Fibroblast of peridontal ligament (primary cell): Measurements from ENCODE around the gene OSBPL10.

Experiments
- DNase-seq: peaks from one replicate; pipeline ENCODE4 v3.0.0-alpha.2; 2010; ENCODE audit errors: extremely low read depth

The OSBPL10 gene

DNA sequence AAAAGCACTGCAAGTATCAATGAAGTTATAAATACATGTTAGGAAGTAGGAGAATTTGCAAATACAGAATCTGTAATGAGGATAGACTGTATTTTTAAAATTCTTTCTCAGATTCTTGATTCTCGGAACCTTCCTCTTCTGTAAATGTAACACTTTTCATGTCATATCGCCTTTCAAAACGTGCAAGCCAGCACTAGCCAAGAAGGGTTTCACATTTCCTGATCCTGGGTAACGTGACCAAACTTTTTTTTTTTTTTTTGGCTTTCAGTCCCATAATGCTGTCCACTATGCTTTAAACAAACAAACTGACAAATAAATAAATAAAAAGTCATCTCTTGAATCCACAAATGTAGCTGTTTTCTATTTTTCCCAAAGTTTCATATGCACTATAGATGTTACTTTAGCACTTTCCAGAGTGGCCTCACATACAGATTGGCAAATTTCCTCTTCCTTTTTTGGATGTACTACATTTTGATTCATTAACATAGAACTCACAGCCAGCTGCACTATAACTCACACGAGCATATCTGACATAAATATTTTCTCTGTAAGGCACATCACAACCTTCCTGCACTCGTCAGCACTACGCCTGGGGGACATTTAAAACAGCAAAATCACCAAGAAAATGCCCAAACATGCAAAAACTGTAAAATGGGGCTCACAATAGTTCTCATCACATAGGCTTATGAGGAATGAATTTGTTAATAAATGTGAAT is 208.1 kb downstream of the OSBPL10 start:
- no peak for DNase-seq

GRCh38 chr3:31772272-31772671 is 208.8 kb downstream of the OSBPL10 start:
- no peak for DNase-seq

DNA sequence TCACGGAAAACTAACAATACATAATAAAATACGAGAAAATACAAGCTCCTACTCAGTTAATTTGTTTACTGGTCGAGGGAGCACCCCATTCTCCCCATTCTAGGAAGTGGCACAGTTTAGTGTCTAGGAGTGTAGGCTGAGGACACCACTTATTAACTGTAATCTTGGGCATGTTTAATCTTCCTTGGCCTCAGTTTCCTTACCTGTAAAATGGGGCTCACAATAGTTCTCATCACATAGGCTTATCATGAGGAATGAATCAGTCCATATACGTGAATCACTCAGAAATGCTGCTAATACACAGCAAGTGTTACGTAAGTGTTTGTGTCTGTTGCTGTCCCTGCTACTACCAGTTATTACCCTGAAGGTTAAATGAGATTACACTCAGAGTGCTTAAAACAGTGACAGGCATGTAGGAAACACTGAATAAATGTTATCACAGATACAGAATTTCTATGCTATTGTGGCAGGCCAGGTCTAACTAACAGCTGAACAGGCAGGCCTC is 210.2 kb downstream of the OSBPL10 start:
- peak; percentile 28 for DNase-seq

GRCh38 chr3:31768479-31769125 is 212.5 kb downstream of the OSBPL10 start:
- peak; percentile 77 for DNase-seq

DNA sequence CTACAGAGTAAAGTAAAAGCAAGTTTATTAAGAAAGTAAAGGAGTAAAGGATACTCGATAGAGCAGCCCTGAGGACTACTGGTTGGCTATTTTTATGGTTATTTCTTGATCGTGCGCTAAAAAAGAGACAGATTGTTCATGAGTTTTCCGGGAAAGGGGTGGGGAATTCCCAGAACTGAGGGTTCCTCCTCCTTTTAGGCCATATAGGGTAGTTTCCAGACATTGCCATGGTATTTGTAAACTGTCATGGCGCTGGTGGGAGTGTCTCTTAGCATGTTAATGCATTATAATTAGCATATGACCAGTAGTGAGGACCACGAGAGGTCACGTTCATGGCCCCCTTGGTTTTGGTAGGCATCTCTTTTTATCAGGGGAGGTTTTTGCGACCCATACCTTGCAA is 213.1 kb downstream of the OSBPL10 start:
- no peak for DNase-seq

GRCh38 chr3:31766669-31767068 is 214.4 kb downstream of the OSBPL10 start:
- no peak for DNase-seq

DNA sequence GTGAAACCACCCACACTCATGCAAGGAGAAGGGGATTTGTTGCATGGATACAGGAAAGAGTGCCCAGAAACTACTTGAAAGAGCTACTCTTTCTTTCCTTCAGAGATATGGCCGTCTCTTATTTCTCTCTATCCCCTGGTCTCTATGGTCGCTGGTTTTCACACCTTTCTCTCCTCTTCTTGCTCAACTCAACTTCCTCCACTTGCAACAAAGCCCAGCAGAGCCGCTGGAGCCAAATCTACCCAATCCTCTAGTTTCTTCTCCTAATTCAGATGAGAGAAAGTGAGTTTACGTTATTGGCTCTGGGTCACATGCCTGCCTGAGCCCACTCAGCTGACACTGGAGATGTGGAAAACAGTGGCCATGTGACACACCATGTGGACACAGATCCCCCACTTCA is 215.2 kb downstream of the OSBPL10 start:
- DNase-seq = no peak

DNA sequence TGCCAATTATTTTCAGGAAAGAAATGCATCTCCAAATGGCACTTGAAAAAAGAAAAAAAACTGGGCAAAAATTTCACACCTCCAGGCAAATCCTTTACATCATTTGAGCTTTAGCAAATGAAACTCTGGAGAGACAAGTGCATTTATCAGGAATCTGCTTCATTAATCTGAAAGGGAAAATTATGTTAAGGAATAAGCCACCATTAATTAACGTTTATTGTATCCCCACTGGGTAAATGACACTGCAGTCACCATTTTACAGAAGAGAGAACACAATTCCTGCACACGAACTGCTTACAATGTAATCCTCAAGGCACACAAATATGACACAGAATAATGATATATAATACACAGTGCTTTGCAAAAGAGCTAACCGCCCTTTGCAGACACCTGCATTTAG is 217.3 kb downstream of the OSBPL10 start:
- no peak for DNase-seq

DNA sequence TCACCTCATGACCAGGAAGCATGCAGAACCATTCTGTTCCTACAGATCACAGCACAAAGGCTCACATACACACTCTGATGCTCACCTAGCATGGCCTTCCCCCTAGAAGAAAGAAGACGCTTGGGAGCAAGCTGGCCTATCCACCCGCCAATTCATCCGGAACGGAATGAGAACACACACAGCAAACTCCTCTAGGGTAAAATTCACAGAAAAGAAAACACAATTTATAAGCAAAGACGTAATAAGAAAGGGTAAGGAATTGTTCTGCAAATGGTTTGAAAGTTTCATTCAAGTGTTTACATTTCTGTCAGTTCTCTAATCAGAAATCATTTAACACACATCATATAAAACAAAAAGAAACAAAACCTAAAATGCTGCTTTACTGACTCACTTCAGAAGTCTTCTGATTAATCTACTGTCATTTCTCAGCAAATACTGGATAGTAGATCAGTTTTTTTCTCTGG is 218.1 kb downstream of the OSBPL10 start:
- DNase-seq = peak; percentile 58

GRCh38 chr3:31762097-31762764 is 218.8 kb downstream of the OSBPL10 start:
- DNase-seq = no peak

- DNase-seq = peak; percentile 81
These were observed 220.4 kb downstream of the OSBPL10 start for GRCh38 chr3:31760654-31761053.

- no peak for DNase-seq
These were observed 222.6 kb downstream of the OSBPL10 start for GRCh38 chr3:31758322-31758965.

GRCh38 chr3:31755926-31756658 is 225.0 kb downstream of the OSBPL10 start:
- DNase-seq = no peak

DNA sequence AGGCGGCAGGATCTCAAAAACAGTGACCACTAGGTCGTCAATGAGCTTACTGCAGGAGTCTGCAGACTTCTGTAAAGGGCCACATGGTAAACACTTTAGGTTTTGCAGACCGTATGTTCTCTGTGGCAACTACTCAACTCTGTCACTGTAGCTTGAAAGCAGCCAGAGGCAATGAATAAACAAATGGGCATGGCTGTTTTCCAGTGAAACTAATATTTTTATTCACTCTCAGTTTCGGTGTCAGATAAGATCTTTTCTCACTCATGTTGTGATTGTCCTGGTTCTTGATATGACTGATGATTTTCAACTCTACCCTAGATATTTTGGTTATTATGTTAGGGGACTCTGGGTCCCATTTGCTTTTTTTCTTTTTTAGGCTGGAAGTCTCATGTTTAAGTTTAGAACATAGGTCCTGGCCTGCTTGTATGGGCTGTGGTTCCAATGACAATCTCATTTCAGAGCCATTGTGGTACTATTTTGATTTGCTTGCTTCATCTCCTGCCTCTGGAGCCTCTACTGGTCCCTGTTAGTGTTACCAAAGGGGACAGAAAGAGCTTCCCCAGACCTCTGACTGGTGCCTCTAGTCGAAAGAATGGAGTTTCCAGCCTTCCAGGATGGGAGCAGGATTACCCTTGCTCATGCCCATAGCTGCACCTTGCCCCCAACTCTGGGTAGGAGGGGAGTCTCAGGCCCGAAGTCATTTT is 226.3 kb downstream of the OSBPL10 start:
- DNase-seq = no peak

DNA sequence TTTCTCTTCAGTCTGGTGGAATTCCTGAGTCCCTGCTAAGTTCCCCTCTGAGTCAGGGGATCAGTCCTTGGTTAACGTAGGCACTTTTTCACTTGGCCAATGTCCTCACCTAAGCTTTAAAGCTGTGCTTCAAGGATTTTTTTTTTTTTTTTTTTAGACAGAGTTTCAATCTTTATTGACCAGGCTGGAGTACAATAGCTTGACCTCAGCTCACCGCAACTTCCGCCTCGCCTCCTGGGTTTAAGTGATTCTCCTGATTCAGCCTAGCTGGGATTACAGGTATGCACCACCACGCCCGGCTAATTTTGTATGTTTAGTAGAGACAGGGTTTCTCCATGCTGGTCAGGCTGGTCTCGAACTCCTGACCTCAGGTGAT is 228.0 kb downstream of the OSBPL10 start:
- DNase-seq = no peak

GRCh38 chr3:31752305-31753049 is 228.6 kb downstream of the OSBPL10 start:
- DNase-seq = no peak

- DNase-seq = no peak
These were observed 230.7 kb downstream of the OSBPL10 start for GRCh38 chr3:31750341-31750740.

GRCh38 chr3:31748933-31749295 is 232.1 kb downstream of the OSBPL10 start:
- no peak for DNase-seq

DNA sequence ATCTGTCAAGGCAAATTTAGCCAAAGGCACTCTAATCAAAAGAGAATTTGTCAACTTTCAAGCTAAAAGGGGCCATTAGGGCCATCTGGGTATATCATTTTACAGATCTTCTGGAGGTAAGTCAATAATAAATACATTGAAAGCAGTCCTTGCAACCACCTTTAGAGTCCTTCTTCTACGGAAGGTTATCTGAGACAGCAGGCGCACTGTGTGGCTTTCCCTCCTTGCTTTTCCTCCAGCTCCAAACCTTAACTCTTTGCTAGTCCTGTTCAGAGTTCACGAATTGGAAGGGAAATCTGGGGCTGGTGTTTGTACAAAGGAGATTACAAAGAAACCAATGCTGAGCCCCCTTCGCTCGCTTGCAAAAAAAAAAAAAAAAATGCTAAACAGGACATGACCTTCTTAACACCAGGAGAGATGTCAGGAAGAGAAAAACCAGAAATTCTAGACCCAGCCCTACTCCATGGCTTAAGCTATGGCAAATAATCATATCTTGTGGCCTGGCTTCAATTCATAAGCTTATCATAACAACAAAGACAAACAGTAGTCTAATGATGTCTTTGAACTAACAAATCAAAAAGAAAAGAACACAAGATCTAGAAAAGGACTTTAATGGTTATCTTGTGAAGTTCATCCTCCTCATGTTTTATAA is 232.7 kb downstream of the OSBPL10 start:
- no peak for DNase-seq

GRCh38 chr3:31747785-31748184 is 233.3 kb downstream of the OSBPL10 start:
- DNase-seq = no peak
